DMS79 (cell line): Measurements from ENCODE around the gene B4GAT1.
"Not testable (repeated sequence)": the region's sequence is repeated elsewhere in the genome, so short reads cannot be mapped to it uniquely, and the experiment has no call there.

Experiments
- DNase-seq: peaks from one replicate; lab custom pipeline; 2025; lab: John Stamatoyannopoulos, UW

B4GAT1 gene

DNA sequence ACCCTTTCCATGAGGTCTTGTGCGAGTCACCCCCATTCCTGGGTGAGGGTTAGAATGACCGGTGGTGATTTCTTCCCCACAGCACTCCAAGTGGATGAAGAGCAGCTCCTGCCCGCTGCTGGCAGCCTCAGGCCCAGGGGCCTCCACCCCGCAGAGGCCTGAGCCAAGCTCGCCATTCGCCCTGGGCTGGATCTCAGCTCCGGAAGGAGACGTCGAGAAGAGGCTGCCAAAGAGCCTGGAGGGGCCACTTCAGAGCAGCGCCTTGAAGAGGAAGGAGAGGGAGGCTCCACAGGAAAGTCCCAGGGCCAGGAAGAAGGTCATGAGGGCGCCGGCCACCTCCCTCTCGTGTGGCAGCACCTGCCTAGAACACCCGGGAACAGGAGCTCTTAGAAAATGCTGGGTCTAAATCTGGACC, 15.8 kb upstream of the B4GAT1 start:
- DNase-seq: no peak

DNA sequence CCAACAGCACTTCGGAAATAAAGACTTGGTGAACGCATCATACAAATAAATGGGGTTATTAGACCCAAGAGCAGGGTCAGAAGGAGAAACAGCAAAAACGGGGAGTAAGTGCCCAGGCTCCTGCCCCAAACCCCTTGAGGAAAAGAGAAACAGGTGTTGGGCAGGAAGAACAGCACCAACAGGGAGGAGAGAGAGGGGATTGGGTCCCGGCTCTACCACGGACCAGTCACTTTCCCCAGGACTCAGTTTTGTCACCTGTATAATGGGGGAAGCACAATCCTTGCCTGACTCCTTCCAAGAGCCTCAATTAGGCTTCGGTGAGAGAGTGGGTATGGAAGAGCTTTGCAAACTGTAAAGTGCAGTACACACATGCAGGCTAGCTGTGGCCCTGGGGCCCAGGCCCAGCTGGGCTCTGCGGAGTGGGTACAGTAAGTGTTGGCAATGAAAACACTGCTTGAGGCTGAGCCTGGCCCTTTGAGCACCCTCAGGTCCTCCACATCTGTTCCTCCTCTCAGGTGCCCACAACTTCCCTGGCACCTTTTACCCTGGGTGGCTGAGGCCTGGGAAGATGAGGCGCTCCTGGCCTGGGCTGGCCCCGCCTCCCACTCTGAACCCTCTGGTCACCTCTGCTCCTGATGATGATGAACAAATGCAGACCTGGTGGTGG, 15.2 kb upstream of the B4GAT1 start:
- DNase-seq: no peak

DNA sequence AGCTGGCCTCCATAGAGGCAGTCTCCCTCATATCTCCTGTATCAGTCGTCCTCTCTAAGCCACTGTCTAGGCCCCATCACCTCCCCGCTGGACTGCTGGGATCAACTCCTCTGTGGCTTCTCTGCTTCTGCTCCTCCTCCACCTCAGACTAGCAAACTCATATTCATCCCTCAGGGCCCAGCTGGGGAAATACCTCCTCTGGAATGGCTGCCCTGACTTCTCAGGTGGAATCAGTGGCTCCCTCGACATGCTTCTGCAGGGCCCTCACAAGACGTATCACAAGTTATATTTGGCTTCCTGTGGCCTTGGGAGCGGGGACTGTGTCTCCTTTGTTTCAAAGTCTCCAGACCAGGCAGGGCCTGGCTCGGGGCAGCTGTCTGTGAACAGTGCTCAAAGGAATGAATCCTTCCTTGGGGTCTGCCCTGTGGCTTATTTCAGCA, 14.1 kb upstream of the B4GAT1 start:
- no peak for DNase-seq

GRCh38 chr11:66360406-66361073, 13.1 kb upstream of the B4GAT1 start:
- DNase-seq: no peak

DNA sequence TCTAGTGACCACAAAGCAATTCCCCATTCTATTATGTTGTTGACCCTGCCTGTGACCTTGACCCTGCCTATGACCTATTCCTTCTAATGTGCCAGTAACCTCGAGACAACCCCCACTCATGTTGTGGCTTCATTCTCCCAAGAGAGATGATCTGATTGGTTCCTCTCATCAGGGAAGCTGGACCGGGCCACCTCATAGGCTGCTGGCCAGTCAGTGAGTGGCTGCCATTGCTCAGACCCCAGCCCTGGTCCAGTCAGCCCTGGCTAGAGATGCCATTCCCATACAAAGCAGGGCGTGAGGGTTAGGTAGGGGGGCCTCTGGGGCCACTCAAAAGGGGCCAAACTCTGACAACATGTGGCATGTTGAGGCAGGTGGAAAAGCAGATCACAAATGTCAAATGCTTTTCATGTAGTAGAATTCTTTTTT, 12.2 kb upstream of the B4GAT1 start:
- DNase-seq: no peak

GRCh38 chr11:66350560-66351235, 3.3 kb upstream of the B4GAT1 start:
- DNase-seq: not testable (repeated sequence)

- DNase-seq: no peak
These were observed 1.6 kb upstream of the B4GAT1 start for GRCh38 chr11:66349084-66349386.

DNA sequence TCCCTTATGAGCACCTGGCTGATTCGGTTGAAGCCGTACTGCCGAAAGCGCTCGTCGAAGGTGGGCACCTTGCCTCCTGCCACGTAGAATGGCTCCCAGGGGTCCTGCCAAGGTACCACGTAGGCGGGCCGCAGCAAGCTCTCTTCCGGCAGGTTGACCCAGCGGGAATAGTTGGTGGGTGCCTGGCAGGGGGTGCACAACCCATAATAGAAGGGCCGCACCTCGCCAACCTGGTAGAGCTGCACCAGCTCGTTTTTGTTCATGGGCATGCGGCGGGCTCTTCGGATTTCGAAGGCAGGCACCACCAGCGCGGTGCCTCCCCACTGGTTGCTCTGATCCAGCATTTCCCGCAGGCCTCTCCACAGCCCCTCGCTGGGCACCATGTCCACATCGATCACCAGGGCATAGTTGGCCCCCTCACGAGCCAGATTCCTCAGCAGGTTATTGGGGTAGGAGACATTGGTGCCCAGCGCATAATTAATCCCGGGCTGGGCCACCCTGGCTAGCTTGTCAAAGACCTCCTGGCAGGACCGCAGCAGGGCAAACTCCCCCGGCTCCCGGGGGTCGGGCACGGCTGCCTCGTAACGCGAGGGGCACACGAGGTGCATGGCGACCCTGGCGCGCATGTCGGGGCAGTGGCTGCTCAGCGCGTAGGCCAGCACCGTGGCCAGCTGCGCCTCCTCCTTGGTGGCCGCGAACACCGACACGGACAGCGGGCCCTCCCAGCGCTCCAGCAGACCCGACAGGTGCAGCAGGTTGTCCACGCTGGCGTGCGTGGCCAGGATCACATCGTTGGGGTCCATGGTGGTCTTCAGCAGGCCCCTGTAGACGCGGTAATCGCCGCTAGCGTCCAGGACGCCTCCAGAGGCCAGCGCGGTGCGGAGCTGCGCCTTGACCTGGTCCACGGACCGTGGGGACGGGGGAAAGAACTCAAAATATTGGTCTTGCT, 679 bp downstream of the B4GAT1 start:
- DNase-seq: no peak

DNA sequence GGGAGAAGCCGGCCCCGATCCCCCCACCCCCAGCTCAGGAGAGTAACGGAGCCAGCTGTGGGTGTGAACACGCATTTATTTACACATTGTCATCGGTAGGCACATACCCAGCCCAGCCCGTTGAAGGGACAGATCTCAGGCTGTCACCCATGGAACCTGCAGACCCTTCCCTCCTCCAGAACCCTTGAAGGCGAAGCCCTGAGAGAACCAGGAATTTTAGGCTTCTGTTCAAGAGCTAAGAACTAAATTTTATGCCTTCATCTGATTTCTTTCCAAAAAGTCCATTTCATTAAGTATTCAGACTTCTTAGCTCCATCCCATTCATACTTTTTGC, 2.1 kb downstream of the B4GAT1 start:
- DNase-seq: no peak

DNA sequence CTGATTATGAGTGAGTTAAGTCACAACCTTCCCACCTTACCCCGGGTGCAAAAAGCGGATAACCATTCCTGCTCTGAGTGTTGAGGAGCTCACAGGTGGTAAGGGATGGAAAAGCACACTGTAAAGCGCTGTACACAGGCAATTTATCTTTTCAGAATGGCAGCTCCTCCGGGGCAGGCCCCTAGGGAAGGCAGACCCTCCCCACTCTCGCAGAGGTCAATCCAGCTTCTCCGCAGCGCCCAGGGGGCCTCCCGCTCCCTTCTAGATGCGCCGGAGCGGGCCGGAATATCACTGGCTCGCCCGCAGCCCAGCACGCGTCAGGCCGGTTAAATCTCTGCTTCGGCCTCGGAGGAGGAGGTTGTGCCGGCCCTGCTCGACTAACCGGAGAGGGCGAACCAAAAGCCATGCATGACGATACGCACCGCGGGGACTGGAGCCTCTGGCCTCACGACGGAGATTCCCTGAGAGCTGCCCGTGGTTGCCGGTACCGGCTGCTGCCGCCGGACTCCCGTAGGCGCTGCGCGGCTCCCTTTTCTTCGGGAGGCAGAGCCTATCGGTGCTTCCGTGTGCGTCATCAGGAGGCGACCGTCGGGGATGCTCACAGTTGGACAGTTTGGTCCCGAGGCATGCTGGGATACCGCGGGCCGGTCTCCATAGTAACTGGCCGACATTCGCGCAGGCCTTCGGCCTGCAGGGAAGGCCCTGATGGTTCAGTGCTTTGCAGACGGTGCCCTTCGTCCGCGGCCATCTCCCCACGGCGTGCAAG, 2.7 kb downstream of the B4GAT1 start, which contains the start of gene BRMS1:
BRMS1 (minus strand) TSS at position 555 of the 766 bp plus-strand sequence. CDS start 2,870 bp downstream, outside the sequence.
- peak; percentile 94 for DNase-seq

DNA sequence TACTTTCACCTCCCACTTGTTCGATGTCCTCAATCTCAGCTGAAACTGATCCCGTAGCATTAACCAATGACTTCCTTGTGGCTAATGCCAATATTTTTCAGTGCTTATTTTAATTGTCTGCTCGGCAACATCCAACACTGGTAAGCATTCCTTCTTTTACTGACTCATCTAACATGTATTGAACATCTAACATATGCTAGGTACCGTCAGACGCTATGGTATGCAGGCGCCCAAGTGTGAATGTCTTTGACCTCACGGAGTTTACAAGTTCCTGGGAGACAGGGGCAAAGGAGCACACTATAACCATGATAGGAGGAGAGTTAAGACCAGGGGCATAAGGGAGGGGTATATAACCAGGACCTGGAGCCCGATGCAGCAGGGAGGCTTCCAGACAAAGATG, 4.3 kb downstream of the B4GAT1 start:
- DNase-seq: no peak

- DNase-seq: no peak
These were observed 5.8 kb downstream of the B4GAT1 start for GRCh38 chr11:66341502-66342126.

- no peak for DNase-seq
These were observed 6.6 kb downstream of the B4GAT1 start for GRCh38 chr11:66340596-66341501.

GRCh38 chr11:66339686-66340483, 7.5 kb downstream of the B4GAT1 start:
- no peak for DNase-seq

- no peak for DNase-seq
These were observed 8.2 kb downstream of the B4GAT1 start for GRCh38 chr11:66339162-66339675.

- DNase-seq: no peak
These were observed 8.9 kb downstream of the B4GAT1 start for GRCh38 chr11:66338276-66339161.

- DNase-seq: no peak
These were observed 10.1 kb downstream of the B4GAT1 start for GRCh38 chr11:66337103-66337899.
